Right renal pelvis (tissue), 4 donors: ENCODE data around the gene PRR30. TPM values are rescaled to one million over a fixed set of nuclear protein-coding genes. Genes with fewer than 3 reads are reported as not detected.
A peak's percentile ranks its signal among the peaks of the same experiment; 100 is the strongest.

Experiments
- DNase-seq, 4 donors: peaks; one replicate each; pipeline ENCODE4 v3.0.0-alpha.2; 2013; ENCODE audit warnings: low read depth in 4 of 4, low spot score in 3 of 4, missing footprints in 1 of 4
- polyA plus RNA-seq, 4 donors: library from polyadenylated mRNA; unstranded; fragments of 120-200 nt; gene quantifications; one replicate each; pipeline ENCODE4 v1.2.1, GENCODE V29; 2013; ENCODE audit not compliant: insufficient read length in 4 of 4

Gene PRR30
- polyA plus RNA-seq, 4 donors = 0.04 TPM; not detected in 3

DNA sequence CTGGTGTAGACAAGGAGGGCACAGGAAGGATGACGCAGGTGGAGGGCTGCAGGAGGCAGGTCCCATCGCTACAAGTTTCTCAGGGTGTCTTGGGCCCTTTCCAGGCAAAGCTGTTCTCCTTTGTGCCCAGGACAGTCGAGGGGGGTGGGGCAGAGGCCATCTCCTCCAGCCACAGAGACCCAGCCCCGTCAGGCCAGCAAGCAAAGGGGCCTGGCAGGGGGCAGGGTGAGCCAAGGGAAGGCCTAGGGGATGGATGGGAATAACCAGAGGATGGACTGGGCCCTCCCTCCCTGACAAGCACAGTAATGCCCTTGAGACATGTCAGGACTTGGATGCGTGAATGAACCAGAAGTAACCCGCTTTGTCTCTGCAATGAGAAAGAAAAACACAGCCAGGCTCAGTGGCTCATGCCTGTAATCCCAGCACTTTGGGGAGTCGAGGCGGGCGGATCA lies 15.9 kb upstream of the PRR30 start:
- DNase-seq = no peak

DNA sequence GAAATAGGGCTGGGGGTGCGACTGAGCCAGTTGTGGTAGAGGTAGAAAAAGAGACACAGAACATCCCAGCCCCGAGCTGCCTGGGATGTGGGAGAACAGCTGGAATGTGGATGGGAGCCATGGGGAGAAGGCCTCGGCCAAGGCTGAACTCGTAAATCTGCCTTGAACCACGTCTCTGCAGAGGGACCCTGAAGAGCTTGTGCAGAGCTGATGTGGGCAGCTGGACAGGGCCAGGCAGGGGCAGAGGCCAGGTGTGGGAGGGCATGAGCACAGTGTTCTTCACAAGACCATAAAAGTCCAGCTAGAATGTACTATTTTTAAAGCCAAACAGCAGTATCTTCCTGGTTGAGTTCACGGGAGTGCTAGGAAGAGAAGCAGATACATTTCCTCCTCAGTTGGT lies 15.3 kb upstream of the PRR30 start:
- DNase-seq = peak in 2 of 4 donors; percentile 16 to 35

DNA sequence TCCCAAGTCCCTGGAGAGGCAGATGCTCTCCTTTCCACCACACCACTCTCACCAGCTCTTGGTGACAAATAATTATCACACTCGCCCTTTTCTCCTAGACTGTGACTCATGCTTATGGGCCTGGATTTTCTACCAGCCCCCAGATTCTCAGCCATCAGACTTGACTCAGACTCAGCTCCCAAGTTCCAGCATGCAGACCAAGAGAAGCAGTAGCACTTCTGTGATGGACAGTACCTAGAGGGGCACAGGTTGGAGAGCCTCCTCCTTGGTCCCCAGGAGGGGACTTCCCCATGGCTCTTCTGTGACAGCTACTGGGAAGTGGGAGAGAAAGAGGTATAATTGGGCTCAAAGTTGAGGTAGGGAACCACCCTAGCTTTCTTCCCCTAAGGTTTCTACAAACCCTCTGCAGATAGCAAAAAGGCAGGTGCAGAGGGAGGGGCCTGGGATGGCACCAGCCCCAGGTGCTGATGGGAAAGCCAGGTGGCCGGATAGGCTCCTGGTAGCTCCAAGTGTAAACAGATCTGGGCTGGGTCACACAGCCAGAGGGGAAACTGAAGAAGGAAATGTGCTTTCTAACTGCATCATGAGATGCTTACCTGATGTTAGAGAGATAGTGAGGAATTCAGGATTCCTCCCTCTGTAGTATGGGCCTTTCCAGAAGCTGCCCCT lies 13.7 kb upstream of the PRR30 start:
- no peak for DNase-seq

DNA sequence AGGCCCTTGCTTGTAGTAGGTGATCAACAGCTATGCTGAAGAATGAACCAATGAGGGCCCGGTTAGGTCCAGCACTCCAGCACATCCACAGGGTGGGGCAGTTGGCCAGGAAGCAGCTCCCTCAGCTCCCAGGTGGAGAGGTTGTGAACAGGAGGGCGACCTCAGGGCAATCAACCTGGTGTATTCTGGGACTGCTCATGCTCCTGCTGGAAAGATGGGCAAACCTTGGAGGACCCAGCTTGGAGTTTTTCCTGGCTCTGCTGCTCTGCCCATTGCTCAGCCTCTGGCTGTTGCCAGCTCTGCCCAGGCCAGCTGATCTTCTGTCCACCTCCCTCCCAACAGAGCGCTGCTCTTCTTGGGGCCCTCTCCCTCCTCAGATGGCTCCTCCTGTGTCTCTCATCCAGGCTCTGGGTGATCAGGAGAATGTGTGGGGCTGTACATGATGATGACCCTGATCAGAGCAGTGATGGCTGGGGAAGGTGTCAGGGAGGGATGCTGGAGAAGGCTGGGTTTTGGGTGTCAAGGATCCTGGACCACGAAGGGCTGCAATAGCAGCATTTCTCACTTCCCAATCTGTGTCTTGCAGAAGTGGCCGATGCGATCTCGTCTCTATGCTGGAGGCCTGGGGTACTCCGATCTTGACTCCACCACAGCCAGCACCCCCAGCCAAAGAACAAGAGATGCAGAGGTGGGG lies 13.0 kb upstream of the PRR30 start:
- DNase-seq = no peak

DNA sequence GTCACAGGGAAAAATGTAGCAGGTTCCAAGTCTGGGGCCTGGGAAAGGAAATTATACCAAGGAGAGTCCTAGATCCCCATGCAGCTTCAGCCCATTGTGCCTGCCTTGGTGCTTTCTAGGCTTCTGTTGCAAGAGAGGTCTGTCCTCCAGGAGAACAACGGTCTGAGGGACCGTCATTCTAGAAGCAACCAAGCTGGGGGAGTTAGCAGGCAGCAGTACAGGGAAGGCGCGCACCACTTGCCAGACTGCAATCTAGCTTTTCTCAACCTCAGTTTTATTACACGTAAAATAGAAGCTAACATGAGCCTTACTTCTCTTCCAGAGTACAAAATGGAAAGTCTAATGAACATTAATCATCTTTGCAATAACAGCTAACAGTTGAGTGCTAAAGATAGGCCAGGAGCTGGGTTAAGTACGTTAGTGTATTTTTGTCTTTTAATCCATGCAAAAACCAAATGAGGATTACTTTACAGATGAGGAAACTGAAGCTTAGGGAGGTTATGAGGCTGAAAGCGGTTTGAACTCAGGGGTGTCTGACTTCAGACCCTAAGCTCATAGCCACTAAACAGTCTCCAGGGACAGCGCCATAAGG lies 11.5 kb upstream of the PRR30 start:
- DNase-seq = no peak

DNA sequence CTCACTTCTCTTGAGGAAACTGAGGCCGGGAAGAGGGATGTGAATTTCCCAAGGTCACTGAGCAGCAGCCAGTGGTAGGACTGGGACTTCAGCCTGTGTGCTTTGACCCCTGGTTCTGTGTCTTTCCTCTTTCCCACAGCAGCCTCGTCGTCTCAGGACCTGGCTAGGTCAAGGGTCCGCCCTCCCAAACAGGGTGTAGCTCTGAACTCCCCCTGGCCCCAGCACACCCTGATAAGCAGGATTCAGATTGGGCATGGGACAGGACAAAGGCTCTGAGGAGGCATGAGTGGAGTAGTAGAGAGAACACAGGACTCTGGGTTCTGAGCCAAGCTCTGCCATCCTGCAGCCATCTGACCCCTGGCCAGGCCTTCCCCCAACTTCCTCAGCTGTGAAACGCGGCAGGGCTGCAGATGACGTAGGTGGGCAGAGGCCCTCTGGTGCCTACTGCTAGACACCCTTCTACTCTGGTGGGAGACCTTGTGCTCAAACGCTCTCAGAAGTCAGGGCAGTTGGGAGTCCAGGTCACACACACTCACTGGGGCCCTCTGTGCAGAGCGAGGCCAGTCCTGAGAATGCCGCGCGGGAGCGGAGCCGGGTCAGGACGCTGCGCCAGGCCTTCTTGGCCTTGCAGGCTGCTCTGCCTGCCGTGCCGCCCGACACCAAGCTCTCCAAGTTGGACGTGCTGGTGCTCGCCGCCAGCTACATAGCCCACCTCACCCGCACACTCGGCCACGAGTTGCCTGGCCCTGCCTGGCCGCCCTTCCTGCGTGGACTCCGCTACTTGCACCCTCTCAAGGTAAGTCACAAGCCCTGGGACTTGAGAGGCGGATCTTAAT lies 10.6 kb upstream of the PRR30 start:
- DNase-seq = no peak

DNA sequence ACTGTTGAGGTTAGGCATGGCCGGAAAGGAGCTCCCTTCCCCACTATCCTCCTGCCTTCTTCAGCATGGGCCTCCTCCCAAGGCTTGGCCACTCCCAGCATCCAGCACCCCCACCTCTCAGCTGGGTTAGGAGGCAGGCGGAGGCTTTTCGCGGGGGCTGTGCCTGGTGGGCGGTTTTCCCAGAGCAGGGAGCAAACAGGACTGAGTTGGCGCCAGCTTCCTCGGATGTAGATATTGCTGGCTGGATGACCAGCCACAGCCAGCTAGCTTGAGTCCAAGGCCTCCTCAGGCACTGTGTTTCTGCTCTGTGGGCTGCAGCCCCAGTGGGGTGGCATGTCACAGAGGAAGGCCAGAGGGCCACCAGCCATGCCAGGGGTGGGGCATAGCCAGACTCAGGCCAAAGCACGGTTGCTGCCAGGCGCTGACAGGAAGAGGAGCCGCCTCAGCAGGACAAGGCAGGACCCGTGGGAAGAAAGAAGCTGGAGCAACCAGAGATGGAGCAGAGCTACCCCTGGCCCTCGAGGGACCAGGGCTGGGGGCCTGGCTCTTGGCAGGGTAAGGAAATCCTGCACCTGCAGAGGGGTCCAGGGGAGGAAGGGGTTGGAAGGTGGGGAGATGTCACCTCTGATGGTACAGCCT lies 9.7 kb upstream of the PRR30 start, which contains the start of gene TCF23:
TCF23 (plus strand) TSS at position 204 of the 639 bp plus-strand sequence; CDS start at position 334, 130 bp downstream.
- peak in 2 of 4 donors; percentile 18 to 36 for DNase-seq

DNA sequence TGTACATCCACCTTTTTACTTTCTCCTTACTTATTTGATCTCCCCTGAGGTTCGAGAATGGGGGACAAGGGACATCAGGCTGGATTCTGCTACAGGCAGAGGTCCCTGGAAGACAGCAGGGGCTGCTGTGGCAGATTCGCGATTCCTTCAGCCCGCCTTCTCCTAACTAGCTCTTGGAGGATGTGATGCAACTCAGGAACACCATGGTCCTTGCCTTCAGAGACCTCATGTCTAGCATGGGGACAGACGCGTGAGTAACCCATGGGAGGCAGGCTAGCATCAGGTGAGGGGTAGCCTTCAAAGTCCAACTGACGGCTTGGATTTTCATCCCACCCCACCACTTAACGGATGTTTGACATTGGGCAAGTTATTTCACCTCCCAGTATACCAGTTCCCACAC lies 8.7 kb upstream of the PRR30 start:
- no peak for DNase-seq

DNA sequence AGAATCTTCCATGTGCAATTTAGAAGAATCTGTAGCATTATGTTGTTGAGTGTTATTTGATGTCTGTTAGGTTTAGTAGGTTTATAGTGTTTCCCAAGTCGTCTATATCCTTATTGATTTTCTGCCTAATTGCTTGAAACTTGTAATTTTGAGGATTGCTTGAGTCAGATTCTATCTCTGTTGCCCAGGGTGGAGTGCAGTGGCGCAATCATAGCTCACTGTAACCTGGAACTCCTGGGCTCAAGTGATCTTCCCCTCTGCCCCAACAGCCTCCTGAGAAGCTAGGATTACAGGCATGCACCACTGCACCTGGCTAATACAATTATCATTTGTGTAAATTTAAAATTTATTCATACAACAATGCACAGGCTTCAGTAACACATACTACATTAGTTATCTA lies 6.5 kb upstream of the PRR30 start:
- no peak for DNase-seq

DNA sequence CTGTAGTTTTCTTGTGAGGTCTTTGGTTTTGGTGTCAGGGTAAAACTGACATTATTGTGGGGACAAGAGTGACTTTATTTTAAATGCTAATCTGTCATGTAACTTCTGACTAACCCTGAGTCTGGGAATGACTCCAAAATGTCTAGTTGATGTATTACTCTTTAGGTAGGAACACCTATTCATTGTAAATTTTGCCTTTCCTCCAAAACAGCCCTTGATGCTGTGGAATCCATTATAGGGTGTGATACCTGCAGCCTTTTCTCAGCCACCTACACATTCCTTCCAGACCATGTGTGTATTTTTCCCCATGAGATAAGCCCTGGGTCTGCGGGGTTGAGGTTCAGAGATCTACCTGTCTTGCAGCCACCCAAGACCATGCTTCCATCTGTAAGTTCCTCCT lies 4.1 kb upstream of the PRR30 start:
- DNase-seq = no peak

DNA sequence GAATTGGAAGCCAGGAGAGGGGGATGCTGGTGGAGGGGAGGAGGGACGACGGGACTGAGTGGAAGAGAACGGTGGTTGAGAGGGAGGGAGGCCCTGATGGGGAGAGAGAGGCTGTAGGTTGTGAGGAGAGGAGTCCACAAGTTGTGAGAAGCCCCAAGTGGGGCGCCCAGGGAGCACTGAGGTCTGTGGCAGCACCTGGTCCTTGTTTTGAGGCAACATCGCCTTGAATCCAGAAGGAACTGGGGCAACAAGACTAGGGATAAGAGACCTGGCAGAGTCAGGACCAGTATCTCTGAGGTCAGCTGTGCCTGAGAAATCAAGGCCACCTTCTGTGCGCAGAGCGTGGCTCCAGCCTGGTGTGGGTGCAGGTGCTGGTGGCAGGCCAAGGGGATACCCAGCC lies 1.1 kb downstream of the PRR30 start:
- DNase-seq = no peak

DNA sequence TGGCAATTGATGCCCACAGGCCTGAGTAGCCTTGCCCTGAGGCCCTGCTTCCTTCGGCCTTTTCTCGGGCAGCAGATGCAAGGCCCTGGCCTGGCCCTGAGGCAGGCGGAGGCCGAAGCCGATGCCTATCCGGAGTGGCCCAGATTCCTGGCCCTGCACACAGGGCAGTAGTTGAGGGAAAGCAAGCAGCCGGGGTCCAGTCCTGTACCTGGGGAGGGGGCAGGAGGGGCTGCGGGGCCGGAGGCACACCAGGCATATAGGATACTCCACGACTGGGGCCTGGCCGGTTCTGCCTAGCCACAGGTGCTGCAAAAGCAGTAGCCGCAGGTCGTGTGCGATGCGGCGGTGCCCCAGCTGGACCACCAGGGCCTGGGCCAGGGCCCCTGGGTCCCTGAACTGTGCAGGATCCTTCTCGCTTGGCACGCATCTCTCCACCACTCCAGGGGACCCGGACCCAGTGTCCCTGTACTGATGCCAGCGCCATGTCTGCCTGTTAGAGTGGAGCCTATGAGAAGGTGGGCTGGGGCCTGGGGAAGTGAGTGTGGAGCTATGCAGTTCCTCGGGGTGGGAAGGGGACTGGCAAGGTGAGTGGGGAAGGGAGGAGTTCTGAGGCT lies 1.8 kb downstream of the PRR30 start:
- DNase-seq = no peak

DNA sequence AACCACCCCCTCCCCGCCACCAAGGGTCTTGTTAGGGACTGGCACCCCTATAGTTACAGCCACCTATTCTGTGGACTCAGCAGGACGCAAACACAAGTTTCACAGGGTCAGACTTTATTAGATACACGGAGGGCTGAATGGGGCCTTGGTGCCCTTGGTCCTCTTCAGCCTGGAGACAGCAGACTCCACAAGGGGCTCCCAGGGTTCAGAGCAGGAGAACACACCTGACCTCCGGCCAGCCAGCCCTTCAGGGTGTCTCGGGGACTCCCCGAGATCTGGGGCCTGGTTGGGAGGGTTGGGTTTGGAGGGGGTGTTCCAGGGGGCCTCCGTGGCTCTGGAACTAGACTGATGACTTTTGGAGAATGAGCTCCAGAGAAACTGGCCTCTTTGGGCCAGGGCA lies 2.5 kb downstream of the PRR30 start:
- no peak for DNase-seq

DNA sequence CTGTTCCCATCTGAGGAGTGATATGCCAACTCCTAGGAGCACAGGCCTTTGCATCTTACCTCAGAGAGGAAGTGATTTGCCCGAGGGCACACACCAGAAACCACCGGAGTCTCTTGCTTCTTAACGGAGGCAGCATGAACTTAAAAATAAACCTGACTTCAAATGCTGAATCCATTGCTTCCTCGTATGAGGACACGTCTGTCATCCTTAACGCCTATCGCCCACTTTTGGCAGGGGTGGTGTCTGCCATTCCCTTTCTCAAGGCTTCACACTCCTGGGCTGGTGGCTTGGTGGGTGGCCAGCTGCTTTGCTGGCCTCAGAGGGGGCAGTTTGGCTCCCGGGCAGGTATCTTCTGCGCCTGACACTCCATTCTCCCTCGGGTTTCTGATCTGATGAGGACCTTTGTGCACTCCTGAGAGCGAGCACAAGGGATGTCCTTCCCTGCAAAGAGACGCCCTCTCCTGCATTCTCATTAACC lies 3.7 kb downstream of the PRR30 start:
- no peak for DNase-seq

DNA sequence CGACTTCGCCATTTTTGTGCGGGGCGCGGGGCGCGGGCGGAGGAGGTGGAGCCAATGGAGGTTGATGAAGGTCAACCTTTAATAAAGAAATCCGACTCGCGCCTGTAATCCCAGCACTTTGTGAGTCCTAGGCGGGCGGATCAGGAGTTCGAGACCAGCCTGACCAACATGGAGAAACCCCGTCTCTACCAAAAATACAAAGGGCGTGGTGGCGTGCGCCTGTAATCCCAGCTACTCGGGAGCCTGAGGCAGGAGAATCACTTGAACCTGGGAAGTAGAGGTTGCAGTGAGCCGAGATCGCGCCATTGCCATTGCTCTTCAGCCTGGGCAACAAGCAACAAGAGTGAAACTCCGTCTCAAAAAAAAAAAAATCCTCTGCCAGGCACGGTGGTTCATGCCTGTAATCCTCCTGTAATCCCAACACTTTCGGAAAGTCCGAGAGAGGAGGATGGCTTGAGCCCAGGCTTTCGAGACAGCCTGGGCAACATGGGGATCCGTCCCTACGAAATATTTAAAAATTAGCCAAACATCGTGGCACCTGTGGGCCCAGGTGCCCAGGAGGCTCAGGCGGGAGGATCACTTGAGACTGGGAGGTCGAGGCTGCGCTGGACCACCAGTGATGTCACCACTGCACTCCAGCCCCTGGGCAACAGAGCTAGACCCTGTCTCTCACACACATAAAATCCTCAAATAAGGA lies 4.3 kb downstream of the PRR30 start:
- no peak for DNase-seq

DNA sequence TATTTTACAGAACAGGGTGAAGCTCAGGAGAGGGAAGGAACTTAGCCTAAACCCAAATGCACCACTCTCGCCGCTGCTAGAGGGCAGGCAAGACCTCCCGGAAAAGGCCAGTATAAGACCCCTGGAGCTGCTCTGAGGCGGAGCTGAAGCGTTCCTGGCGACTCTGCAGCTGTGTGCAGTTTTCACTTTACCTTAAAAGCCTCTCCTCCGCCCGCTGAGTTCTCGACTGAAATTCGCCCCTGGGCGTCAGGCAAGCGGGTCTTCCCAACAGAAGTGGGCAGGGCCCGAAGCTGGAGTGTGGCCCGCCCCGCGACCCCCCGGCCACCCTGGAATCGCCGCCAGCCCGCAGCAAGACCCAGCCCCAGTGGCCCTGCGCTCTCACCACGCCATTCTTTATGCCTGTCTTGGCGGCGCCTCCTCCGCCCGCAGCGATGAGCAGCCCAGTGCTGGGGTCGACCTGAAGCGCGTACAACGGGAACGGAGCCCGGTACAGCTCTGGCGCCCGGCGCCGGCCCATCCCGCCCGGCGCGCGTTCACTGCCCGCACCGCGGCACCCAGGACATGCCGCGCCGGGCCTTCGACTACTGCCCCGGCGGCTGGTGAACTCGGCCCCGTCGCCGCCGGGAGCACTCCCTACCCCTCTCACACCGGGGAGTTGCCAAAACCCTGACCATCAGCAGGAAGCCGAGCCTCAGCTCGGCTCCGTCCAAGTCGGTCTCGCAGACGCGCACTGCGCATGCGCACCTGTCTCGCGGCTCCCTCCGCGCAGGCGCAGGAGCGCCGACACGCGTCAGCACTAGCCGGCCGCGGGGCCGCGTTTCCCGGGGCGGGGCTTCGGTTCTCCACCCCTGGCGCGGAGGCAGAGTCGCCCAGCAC lies 5.1 kb downstream of the PRR30 start, which contains the start of gene PREB:
PREB (minus strand) TSS at position 732 of the 876 bp plus-strand sequence; CDS start at position 517, 215 bp downstream.
- DNase-seq = peak; percentile 93 to 99 (median 94)

DNA sequence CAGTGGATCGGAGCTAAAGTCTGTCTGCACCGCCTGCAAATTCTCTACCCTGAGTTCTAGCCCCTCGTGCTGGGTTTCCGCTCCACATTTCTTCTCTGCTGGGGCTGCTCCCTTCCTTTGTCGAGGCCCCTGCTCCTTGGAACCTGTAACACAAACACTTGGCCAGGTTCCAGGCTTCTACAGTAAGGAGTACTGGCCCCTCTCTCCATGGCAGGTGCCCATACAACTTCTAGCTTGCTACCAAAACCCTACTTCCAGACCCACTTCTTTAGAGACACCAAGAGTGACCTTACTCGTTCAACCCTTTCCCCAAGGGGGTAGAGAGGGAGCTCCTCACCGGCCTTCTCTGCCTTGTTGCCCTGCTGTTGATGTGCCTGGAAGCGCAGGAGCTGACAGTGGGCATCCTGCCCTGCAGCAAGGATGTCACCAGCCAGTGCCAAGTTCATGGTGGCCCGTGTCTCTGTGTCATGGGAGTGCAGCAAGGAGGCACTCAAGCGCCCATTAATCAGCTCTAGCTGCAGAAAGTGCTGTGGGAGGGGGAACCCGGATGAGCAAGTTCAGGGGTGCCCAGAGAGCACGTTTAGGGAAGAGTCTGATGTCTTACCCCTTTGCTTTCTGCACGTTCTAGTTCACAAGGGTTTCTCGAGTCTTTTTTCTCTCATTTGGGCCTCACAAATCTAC lies 5.9 kb downstream of the PRR30 start:
- no peak for DNase-seq

DNA sequence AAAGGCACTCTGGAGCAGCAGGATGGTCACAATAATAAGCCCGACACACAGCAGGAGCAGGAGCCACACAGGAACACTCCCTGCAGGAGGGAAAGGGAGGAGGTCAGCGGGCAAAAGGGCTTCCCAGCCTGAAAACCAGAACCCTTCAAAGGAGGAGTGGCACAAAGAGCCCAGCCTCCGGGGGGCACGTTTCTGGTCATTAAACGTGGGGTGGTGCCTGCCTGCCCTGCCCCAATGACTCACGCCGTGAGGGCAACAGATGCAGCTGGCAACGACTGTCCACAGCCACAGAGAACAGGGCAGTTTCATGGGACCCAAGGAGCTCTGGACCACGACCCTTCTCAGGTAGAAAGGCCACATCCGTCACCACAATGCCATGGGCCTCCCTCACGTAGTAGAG lies 7.8 kb downstream of the PRR30 start:
- no peak for DNase-seq
